Measurements from ENCODE around the gene GABARAPL1. TPM values are rescaled to one million over a fixed set of nuclear protein-coding genes. Genes with fewer than 3 reads are reported as not detected.

The GABARAPL1 gene
- total and polyA plus RNA-seq, 4 donors, result 74.5 to 111 (median 93.8) TPM

DNA sequence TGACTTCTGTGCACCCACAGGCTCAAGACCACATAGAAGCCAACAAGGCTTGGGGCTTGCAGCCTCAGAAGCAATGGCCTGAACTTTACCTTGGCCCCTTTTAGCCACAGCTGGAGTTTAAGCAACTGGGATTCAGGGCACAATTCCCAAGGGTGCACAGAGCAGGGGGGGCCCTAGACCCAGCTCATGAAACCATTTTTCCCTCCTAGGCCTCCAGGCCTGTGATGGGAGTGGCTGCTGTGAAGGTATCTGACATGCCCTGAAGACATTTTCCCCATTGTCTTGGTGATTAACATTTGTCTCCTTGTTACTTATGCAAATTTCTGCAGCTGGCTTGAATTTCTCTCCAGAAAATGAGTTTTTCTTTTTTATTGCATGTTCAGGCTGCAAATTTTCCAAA lies 21.9 kb downstream of the GABARAPL1 start:
- H3K27me3 ChIP-seq (ENCODE audit: control insufficient read depth in 1 of 2, insufficient read depth in 2 of 2, low read length in 1 of 2), result no peaks in the 10 kb centered on the region
- peaks cover 0 to 1% of the 10 kb centered on the region in 2 donors for H3K36me3 ChIP-seq (ENCODE audit: control insufficient read depth in 1 of 2, insufficient read depth in 2 of 2, low read length in 1 of 2)
- no peak for DNase-seq
- intact Hi-C loops (cut with DNase I), result loop anchor here in 1 of 2 donors (2.0 kb wide), 1 partner anchor 328 kb away; no protein-coding TSS in a partner anchor
- no peaks in the 10 kb centered on the region for H3K9me3 ChIP-seq (ENCODE audit: control insufficient read depth, low read length)
- no peak overlapping the region for H3K4me3 ChIP-seq (ENCODE audit: low read length in 2 of 2)
- no peak for ATAC-seq (ENCODE audit: low FRiP score)
- H3K4me1 ChIP-seq (ENCODE audit: control insufficient read depth in 1 of 2, insufficient read depth in 2 of 2, low read length in 2 of 2), result no peaks in the 10 kb centered on the region
- no peak overlapping the region for H3K27ac ChIP-seq (ENCODE audit: low read depth in 1 of 2, low read length in 2 of 2)

- Histone ChIP-seq H3K27me3 (ENCODE audit: control insufficient read depth in 1 of 2, insufficient read depth in 2 of 2, low read length in 1 of 2) (no peaks in the 10 kb centered on the region), H3K9me3 (ENCODE audit: control insufficient read depth, low read length) (no peaks in the 10 kb centered on the region), H3K36me3 (ENCODE audit: control insufficient read depth in 1 of 2, insufficient read depth in 2 of 2, low read length in 1 of 2) (peaks cover 0 to 1% of the 10 kb centered on the region in 2 donors), H3K4me3 (ENCODE audit: low read length in 2 of 2) (no peak overlapping the region), H3K4me1 (ENCODE audit: control insufficient read depth in 1 of 2, insufficient read depth in 2 of 2, low read length in 2 of 2) (no peaks in the 10 kb centered on the region), H3K27ac (ENCODE audit: low read depth in 1 of 2, low read length in 2 of 2) (no peak overlapping the region)
- intact Hi-C loops (cut with DNase I), result loop anchor here (2.0 kb wide), 1 partner anchor 327 kb away; no protein-coding TSS in a partner anchor
- ATAC-seq (ENCODE audit: low FRiP score) (peak; percentile 89), DNase-seq (no peak)
- 42 to 52% methylated on average over 4 of the region's 4 CpGs for WGBS, 2 donors
Measured at GRCh38 chr12:10235761-10236631, 23.3 kb downstream of the GABARAPL1 start.

DNA sequence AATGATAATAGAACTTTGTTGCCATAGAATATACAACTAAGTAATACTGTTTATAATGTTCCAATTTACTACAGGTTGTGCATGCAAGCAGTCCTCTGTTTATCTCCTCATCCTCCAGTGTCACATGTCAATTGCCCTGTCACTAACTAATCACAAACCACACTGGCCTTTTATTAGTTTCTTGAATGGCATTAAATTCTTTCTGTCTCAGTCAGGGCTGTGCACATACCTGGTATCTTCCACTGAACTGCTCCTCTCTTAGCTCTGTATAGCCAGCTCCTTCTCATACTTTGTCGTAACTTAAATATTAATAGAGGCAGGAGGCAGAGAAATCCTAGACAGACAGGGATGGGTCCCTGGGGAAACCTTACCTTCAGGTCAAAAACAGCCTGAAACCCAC lies 24.0 kb downstream of the GABARAPL1 start:
- Histone ChIP-seq H3K4me3 (ENCODE audit: low read length in 2 of 2) (no peak overlapping the region), H3K27ac (ENCODE audit: low read depth in 1 of 2, low read length in 2 of 2) (no peak overlapping the region), H3K4me1 (ENCODE audit: control insufficient read depth in 1 of 2, insufficient read depth in 2 of 2, low read length in 2 of 2) (no peaks in the 10 kb centered on the region), H3K9me3 (ENCODE audit: control insufficient read depth, low read length) (no peaks in the 10 kb centered on the region), H3K36me3 (ENCODE audit: control insufficient read depth in 1 of 2, insufficient read depth in 2 of 2, low read length in 1 of 2) (peaks cover 0 to 1% of the 10 kb centered on the region in 2 donors), H3K27me3 (ENCODE audit: control insufficient read depth in 1 of 2, insufficient read depth in 2 of 2, low read length in 1 of 2) (no peaks in the 10 kb centered on the region)
- ATAC-seq (ENCODE audit: low FRiP score), result no peak
- WGBS, 2 donors, result 96 to 100% methylated on average over 1 of the region's 1 CpG
- intact Hi-C loops (cut with DNase I), result loop anchor here in 1 of 2 donors (2.0 kb wide), 1 partner anchor 326 kb away; no protein-coding TSS in a partner anchor
- DNase-seq, result no peak

DNA sequence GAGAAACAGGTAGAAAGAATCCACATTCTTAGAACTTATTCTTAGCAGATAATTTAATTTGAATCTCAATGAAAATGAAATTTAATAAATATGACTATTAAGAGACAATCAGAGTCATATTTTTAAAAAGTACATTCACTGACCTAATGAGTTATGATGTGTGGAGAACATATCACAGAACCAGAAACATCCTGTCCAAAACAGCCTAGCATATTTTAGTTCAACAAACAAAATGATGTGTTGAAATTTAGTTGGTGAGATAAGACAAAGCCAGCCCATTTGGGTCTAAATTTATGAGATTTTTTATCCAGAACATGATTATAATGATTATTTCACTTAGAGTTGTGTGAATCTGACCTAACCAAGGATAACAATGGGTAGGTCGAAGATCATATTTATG lies 25.8 kb downstream of the GABARAPL1 start:
- H3K27ac ChIP-seq (ENCODE audit: low read depth in 1 of 2, low read length in 2 of 2), result no peak overlapping the region
- no peaks in the 10 kb centered on the region for H3K27me3 ChIP-seq (ENCODE audit: control insufficient read depth in 1 of 2, insufficient read depth in 2 of 2, low read length in 1 of 2)
- WGBS, 2 donors, result 75 to 77% methylated on average over 1 of the region's 1 CpG
- ATAC-seq (ENCODE audit: low FRiP score) (no peak), DNase-seq (no peak)
- peaks cover 0 to 1% of the 10 kb centered on the region in 2 donors for H3K36me3 ChIP-seq (ENCODE audit: control insufficient read depth in 1 of 2, insufficient read depth in 2 of 2, low read length in 1 of 2)
- no peak overlapping the region for H3K4me3 ChIP-seq (ENCODE audit: low read length in 2 of 2)
- intact Hi-C loops (cut with DNase I), result no loop called here
- no peaks in the 10 kb centered on the region for H3K9me3 ChIP-seq (ENCODE audit: control insufficient read depth, low read length)
- H3K4me1 ChIP-seq (ENCODE audit: control insufficient read depth in 1 of 2, insufficient read depth in 2 of 2, low read length in 2 of 2), result no peaks in the 10 kb centered on the region

DNA sequence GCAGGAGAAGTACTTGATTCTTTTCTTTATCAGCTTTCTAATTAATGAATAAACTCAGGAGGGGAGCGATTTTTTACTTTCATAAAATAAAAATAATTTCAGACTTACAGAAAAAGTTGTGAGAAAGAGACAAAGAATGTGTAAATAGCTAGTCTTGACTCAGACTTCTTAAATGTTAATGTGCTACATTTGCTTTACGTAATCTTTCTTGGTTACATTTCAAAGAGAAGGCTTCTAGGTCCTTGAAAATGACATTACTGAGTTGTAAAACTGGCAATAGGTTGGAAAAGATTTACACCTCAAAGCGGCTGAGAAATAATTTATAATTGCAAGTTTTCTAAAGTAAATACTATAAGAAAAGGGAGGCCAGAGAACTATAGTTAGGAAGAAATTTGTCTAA lies 28.6 kb downstream of the GABARAPL1 start:
- H3K27ac ChIP-seq (ENCODE audit: low read depth in 1 of 2, low read length in 2 of 2), result no peak overlapping the region
- no peak overlapping the region for H3K4me3 ChIP-seq (ENCODE audit: low read length in 2 of 2)
- WGBS, 2 donors, result 48 to 57% methylated on average over 3 of the region's 3 CpGs
- no peaks in the 10 kb centered on the region for H3K9me3 ChIP-seq (ENCODE audit: control insufficient read depth, low read length)
- ATAC-seq (ENCODE audit: low FRiP score), result no peak
- intact Hi-C loops (cut with DNase I), result no loop called here
- H3K4me1 ChIP-seq (ENCODE audit: control insufficient read depth in 1 of 2, insufficient read depth in 2 of 2, low read length in 2 of 2), result no peaks in the 10 kb centered on the region
- no peak for DNase-seq
- H3K36me3 ChIP-seq (ENCODE audit: control insufficient read depth in 1 of 2, insufficient read depth in 2 of 2, low read length in 1 of 2), result no peaks in the 10 kb centered on the region
- H3K27me3 ChIP-seq (ENCODE audit: control insufficient read depth in 1 of 2, insufficient read depth in 2 of 2, low read length in 1 of 2), result no peaks in the 10 kb centered on the region

DNA sequence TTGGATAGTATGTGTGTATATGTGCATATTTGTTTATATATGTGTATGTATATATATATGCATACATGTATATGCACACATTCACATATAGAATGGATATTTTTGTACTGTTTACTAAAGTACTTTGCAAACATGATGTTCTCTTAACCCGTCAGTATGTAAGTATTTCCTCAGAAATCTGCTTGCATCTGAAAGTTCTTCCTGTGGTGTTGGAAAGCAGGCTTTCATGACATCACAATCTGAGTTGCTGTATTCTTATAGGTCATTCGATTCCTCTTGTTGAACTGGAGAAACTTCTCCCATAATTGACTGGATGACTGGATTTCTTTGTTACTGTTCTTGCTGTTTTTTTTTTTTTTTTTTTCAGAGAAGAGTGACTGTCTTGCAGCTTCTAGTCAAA lies 29.1 kb downstream of the GABARAPL1 start:
- Histone ChIP-seq H3K27me3 (ENCODE audit: control insufficient read depth in 1 of 2, insufficient read depth in 2 of 2, low read length in 1 of 2) (no peaks in the 10 kb centered on the region), H3K4me3 (ENCODE audit: low read length in 2 of 2) (no peak overlapping the region), H3K36me3 (ENCODE audit: control insufficient read depth in 1 of 2, insufficient read depth in 2 of 2, low read length in 1 of 2) (no peaks in the 10 kb centered on the region), H3K4me1 (ENCODE audit: control insufficient read depth in 1 of 2, insufficient read depth in 2 of 2, low read length in 2 of 2) (no peaks in the 10 kb centered on the region), H3K9me3 (ENCODE audit: control insufficient read depth, low read length) (no peaks in the 10 kb centered on the region), H3K27ac (ENCODE audit: low read depth in 1 of 2, low read length in 2 of 2) (no peak overlapping the region)
- intact Hi-C loops (cut with DNase I), result no loop called here
- WGBS, 2 donors, result 75 to 78% methylated on average over 2 of the region's 2 CpGs
- no peak for DNase-seq
- ATAC-seq (ENCODE audit: low FRiP score), result no peak

- intact Hi-C loops (cut with DNase I), result no loop called here
- Histone ChIP-seq H3K4me1 (ENCODE audit: control insufficient read depth in 1 of 2, insufficient read depth in 2 of 2, low read length in 2 of 2) (no peaks in the 10 kb centered on the region), H3K4me3 (ENCODE audit: low read length in 2 of 2) (no peak overlapping the region), H3K36me3 (ENCODE audit: control insufficient read depth in 1 of 2, insufficient read depth in 2 of 2, low read length in 1 of 2) (no peaks in the 10 kb centered on the region), H3K27ac (ENCODE audit: low read depth in 1 of 2, low read length in 2 of 2) (no peak overlapping the region), H3K27me3 (ENCODE audit: control insufficient read depth in 1 of 2, insufficient read depth in 2 of 2, low read length in 1 of 2) (no peaks in the 10 kb centered on the region), H3K9me3 (ENCODE audit: control insufficient read depth, low read length) (no peaks in the 10 kb centered on the region)
- no peak for DNase-seq
- WGBS, 2 donors, result 88 to 94% methylated on average over 1 of the region's 1 CpG
- ATAC-seq (ENCODE audit: low FRiP score), result no peak
Measured at GRCh38 chr12:10242539-10242938, 29.9 kb downstream of the GABARAPL1 start.

DNA sequence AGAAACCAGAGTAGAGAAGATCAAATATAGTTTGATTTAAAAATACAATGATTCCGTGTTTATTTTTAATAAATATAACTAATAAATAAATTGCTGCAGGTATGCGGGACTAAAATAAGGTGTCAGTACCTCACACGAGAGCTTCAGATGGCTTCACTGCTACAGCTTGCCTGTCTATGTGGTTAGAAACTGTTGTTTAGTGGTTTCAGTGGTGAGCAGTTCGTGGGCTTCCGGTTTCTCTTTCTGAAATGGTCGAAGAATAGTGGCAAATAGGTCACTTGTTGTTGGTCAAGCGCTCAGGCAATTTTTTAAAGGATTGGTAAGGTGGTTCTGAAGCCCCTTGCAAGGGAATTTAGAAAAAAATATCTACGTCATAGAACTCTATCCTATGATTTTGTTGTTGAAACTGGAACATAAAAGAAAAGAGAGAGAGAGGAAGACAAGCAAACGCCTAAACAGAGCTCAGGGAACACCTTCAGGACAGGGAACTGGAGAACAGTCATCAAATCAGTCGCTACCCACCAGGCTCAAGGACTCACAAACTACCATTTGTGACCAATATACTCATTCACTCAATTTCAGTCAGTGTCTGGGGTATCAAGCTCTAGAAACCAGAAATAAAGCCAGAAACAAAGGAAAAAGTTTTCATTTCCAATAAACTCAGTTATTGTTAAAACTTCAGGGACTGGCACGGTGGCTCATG lies 31.3 kb downstream of the GABARAPL1 start:
- H3K27ac ChIP-seq (ENCODE audit: low read depth in 1 of 2, low read length in 2 of 2), result no peak overlapping the region
- H3K9me3 ChIP-seq (ENCODE audit: control insufficient read depth, low read length), result no peaks in the 10 kb centered on the region
- DNase-seq, result no peak
- H3K27me3 ChIP-seq (ENCODE audit: control insufficient read depth in 1 of 2, insufficient read depth in 2 of 2, low read length in 1 of 2), result no peaks in the 10 kb centered on the region
- H3K4me3 ChIP-seq (ENCODE audit: low read length in 2 of 2), result no peak overlapping the region
- no peaks in the 10 kb centered on the region for H3K4me1 ChIP-seq (ENCODE audit: control insufficient read depth in 1 of 2, insufficient read depth in 2 of 2, low read length in 2 of 2)
- intact Hi-C loops (cut with DNase I), result no loop called here
- no peak for ATAC-seq (ENCODE audit: low FRiP score)
- H3K36me3 ChIP-seq (ENCODE audit: control insufficient read depth in 1 of 2, insufficient read depth in 2 of 2, low read length in 1 of 2), result no peaks in the 10 kb centered on the region
- WGBS, 2 donors, result 89 to 90% methylated on average over 11 of the region's 11 CpGs
